IMR-90 (cell line): ENCODE results near the gene GBF1. TPM values are rescaled to one million over a fixed set of nuclear protein-coding genes. Genes with fewer than 3 reads are reported as not detected.

Experiments
- ATAC-seq: fragments of 200-7000 bp; cut with Tn5 transposase; 2 replicates; pipeline ENCODE4 v1.9.1; 2020; ENCODE audit warnings: low read depth, mild to moderate bottlenecking, moderate library complexity
- BruUV-seq: library from RNA; stranded (reverse); fragments of 400-500 nt; replicated peaks from 2 replicates; lab custom pipeline; 2021; lab: Mats Ljungman, UMichigan
- CTCF ChIA-PET: fragments of 300-600 bp; formaldehyde crosslinking; extraction: SDS; loops from one replicate; lab custom pipeline; 2021; ENCODE audit warnings: antibody characterized with exemption; lab: Yijun Ruan, JAX
- POLR2A ChIA-PET: fragments of 300-600 bp; sonication (Branson Sonifier 250); formaldehyde crosslinking; loops from one replicate; lab custom pipeline; 2022; ENCODE audit warnings: antibody characterized with exemption; ENCODE audit not compliant: unreplicated experiment; lab: Charles Lee
- DNase-seq: peaks from one replicate; pipeline ENCODE4 v3.0.0; 2013
- H2AFZ ChIP-seq: replicated peaks from 2 replicates; pipeline ENCODE3; 2013; ENCODE audit warnings: low read length, mild to moderate bottlenecking; ENCODE audit not compliant: poor library complexity
- H2AK5ac ChIP-seq: 2 replicates; pipeline ENCODE4 v1.6.1; 2013; ENCODE audit warnings: low read depth, low read length, inconsistent platforms
- H2AK9ac ChIP-seq: replicated peaks from 2 replicates; pipeline ENCODE3; 2013; ENCODE audit warnings: mild to moderate bottlenecking, low read depth, low read length, moderate library complexity; ENCODE audit not compliant: poor library complexity
- H2BK120ac ChIP-seq: 2 replicates; pipeline ENCODE4 v1.6.1; 2013; ENCODE audit warnings: low read depth, low read length, inconsistent platforms
- H2BK15ac ChIP-seq: 3 replicates; pipeline ENCODE4 v1.6.1; 2013; ENCODE audit warnings: low read depth, low read length, inconsistent platforms
- H2BK20ac ChIP-seq: 2 replicates; pipeline ENCODE4 v1.6.1; 2013; ENCODE audit warnings: low read depth, mild to moderate bottlenecking, inconsistent platforms, low read length, moderate library complexity
- H2BK5ac ChIP-seq: 2 replicates; pipeline ENCODE4 v1.6.1; 2013; ENCODE audit warnings: mild to moderate bottlenecking, low read depth, low read length, inconsistent platforms; ENCODE audit not compliant: poor library complexity, severe bottlenecking
- H3K14ac ChIP-seq: replicated peaks from 2 replicates; pipeline ENCODE4 v1.6.1; 2013; ENCODE audit warnings: low read depth, low read length, inconsistent platforms
- H3K18ac ChIP-seq: 2 replicates; pipeline ENCODE4 v1.6.1; 2013; ENCODE audit warnings: low read depth, low read length, control low read depth
- H3K23ac ChIP-seq: 2 replicates; pipeline ENCODE4 v1.6.1; 2013; ENCODE audit warnings: low read depth, low read length, inconsistent platforms
- H3K27ac ChIP-seq: 2 replicates; pipeline ENCODE4 v1.5.1; 2013; ENCODE audit warnings: mild to moderate bottlenecking, control low read depth, low read length; ENCODE audit not compliant: insufficient read depth
- H3K27me3 ChIP-seq: 2 replicates; pipeline ENCODE4 v1.6.1; 2013; ENCODE audit warnings: low read length; ENCODE audit not compliant: control insufficient read depth, insufficient read depth
- H3K36me3 ChIP-seq: 2 replicates; pipeline ENCODE4 v1.6.1; 2013; ENCODE audit warnings: low read length, mixed read lengths; ENCODE audit not compliant: control insufficient read depth, insufficient read depth
- H3K4ac ChIP-seq: 2 replicates; pipeline ENCODE4 v1.6.1; 2013; ENCODE audit warnings: low read depth, low read length, inconsistent platforms
- H3K4me1 ChIP-seq: 2 replicates; pipeline ENCODE4 v1.6.1; 2013; ENCODE audit warnings: low read length, mixed read lengths; ENCODE audit not compliant: control insufficient read depth, insufficient read depth
- H3K4me2 ChIP-seq: 2 replicates; pipeline ENCODE4 v1.6.1; 2013; ENCODE audit warnings: low read depth, mild to moderate bottlenecking, control low read depth, low read length, moderate library complexity
- H3K4me3 ChIP-seq: 2 replicates; pipeline ENCODE4 v1.5.1; 2013; ENCODE audit warnings: low read depth, mild to moderate bottlenecking, control low read depth, low read length, moderate library complexity; ENCODE audit not compliant: insufficient read depth
- H3K56ac ChIP-seq: 2 replicates; pipeline ENCODE4 v1.6.1; 2013; ENCODE audit warnings: low read length, inconsistent platforms; ENCODE audit not compliant: insufficient read depth; ENCODE audit errors: extremely low read depth
- H3K79me1 ChIP-seq, 2 experiments: 2 replicates each; pipeline ENCODE4 v1.6.1; 2013; ENCODE audit warnings: low read length in 2 of 2, inconsistent platforms in 1 of 2, low read depth in 1 of 2
- H3K9ac ChIP-seq: 2 replicates; pipeline ENCODE4 v1.6.1; 2013; ENCODE audit warnings: low read depth, low read length, control low read depth
- H3K9me1 ChIP-seq: 2 replicates; pipeline ENCODE4 v1.6.1; 2013; ENCODE audit warnings: low read length, inconsistent platforms; ENCODE audit not compliant: insufficient read depth
- H3K9me3 ChIP-seq: 2 replicates; pipeline ENCODE4 v1.6.1; 2013; ENCODE audit warnings: low read length; ENCODE audit not compliant: control insufficient read depth, insufficient read depth
- H4K20me1 ChIP-seq: 2 replicates; pipeline ENCODE4 v1.6.1; 2013; ENCODE audit warnings: low read length, inconsistent platforms; ENCODE audit not compliant: insufficient read depth
- H4K5ac ChIP-seq: 2 replicates; pipeline ENCODE4 v1.6.1; 2013; ENCODE audit warnings: mild to moderate bottlenecking, low read depth, low read length, control low read depth
- H4K8ac ChIP-seq, 2 experiments: 2 replicates each; pipeline ENCODE4 v1.6.1; 2013; ENCODE audit warnings: low read depth in 2 of 2, low read length in 2 of 2, control low read depth in 1 of 2, inconsistent platforms in 1 of 2
- H4K91ac ChIP-seq: 2 replicates; pipeline ENCODE4 v1.6.1; 2013; ENCODE audit warnings: low read depth, low read length, inconsistent platforms; ENCODE audit not compliant: insufficient read depth
- BHLHE40 ChIP-seq: fragments of 150-350 bp; IDR thresholded peaks from 2 replicates; pipeline ENCODE4 v1.6.1; 2016; ENCODE audit warnings: mild to moderate bottlenecking, low read depth, low read length
- RAD21 ChIP-seq: IDR thresholded peaks from 2 replicates; pipeline ENCODE4 v1.6.1; 2012; ENCODE audit warnings: low read length, improper control_type of control experiment
- WGBS, 2 experiments: methylation state at CpG; one replicate each; pipeline versions ENCODE4 v1.1.5 to v1.1.7; 2013; ENCODE audit warnings: missing lambda C conversion rate in 2 of 2; ENCODE audit not compliant: insufficient read length in 1 of 2; ENCODE audit errors: extremely low coverage in 2 of 2; 5-methylcytosine and 5-hydroxymethylcytosine counted together
- dilution Hi-C: fragments of 300-500 bp; cut with HindIII; formaldehyde crosslinking; loops from one replicate; pipeline ENCODE4 v1.14.3; 2018; ENCODE audit warnings: low sequenced_read_pairs; ENCODE audit not compliant: unreplicated experiment
- in situ Hi-C: fragments of 300-500 bp; cut with MboI; formaldehyde crosslinking; loops from 3 replicates; pipeline ENCODE4 v1.14.3; 2019; ENCODE audit warnings: low sequenced_read_pairs, inconsistent platforms, mixed read lengths
- intact Hi-C: fragments of 100-400 bp; cut with micrococcal nuclease; formaldehyde crosslinking; loops from 2 replicates; pipeline ENCODE4 v1.10.0; 2022
- polyA plus RNA-seq, 3 experiments: library from polyadenylated mRNA; depleted of rRNA; stranded (reverse); fragments of >200 nt; gene quantifications; 2 replicates each; pipeline ENCODE4 v1.2.3, GENCODE V29; 2012; ENCODE audit warnings: low replicate concordance in 1 of 3
- total RNA-seq: library from RNA; depleted of rRNA; stranded (reverse); fragments of >200 nt; gene quantifications from 2 replicates; pipeline ENCODE4 v1.2.3, GENCODE V29; 2012

The GBF1 gene
- total and polyA plus RNA-seq, 2 of the 4 experiments (the other 2 are of a cell fraction), result 38.7 to 40.1 TPM

- Histone ChIP-seq H2BK20ac (no peak overlapping the region), H4K8ac (no peak overlapping the region), H3K27ac (no peak overlapping the region), H3K4me2 (peak overlapping the region; percentile 84), H3K9me3 (no peaks in the 10 kb centered on the region), H2BK5ac (no peak overlapping the region), H3K9ac (no peak overlapping the region), H4K91ac (no peak overlapping the region), H3K14ac (no peak overlapping the region), H4K5ac (no peak overlapping the region), H2AK5ac (no peak overlapping the region), H2AFZ (peak overlapping the region; percentile 88), H2BK120ac (no peak overlapping the region), H3K4ac (no peak overlapping the region), H3K56ac (no peak overlapping the region), H2BK15ac (no peak overlapping the region), H3K27me3 (peaks cover 35% of the 10 kb centered on the region; the same call in 1 of the 2 replicates), H3K79me1 (no peaks in the 10 kb centered on the region), H3K4me3 (peak overlapping the region; percentile 41), H2AK9ac (no peak overlapping the region), H3K18ac (no peak overlapping the region), H4K20me1 (peaks cover 10% of the 10 kb centered on the region), H3K4me1 (peaks cover 11% of the 10 kb centered on the region), H3K36me3 (no peaks in the 10 kb centered on the region), H3K9me1 (0 out of 2 replicates have a peak, but pooled peaks cover 6% of the 10 kb centered on the region), H3K23ac (no peak overlapping the region)
- intact Hi-C loops, result loop anchor here (1.0 to 2.0 kb wide), 2 partner anchors 62 to 169 kb away; no protein-coding TSS in a partner anchor
- peak; percentile 32 for ATAC-seq
- dilution Hi-C loops, result no loop called here
- peak; percentile 42 for DNase-seq
- WGBS, 2 experiments, result 2% methylated on average over 21 of the region's 50 CpGs; no CpG with 5 or more reads in 1 of the 2 experiments
- in situ Hi-C loops, result no loop called here
- POLR2A ChIA-PET, result no interaction called here
- peak; percentile 62; the same call in 1 of the 2 replicates for TF ChIP-seq BHLHE40
- no peak for TF ChIP-seq RAD21
- CTCF ChIA-PET, result interaction anchor here (0.7 to 4.5 kb wide), 18 partner anchors 11 to 1066 kb away, joined by 3 to 59 read pairs (median 4); partner anchors contain the start of genes GBF1, NFKB2 and PITX3
- no TSS peak for BruUV-seq
Observed at GRCh38 chr10:102230264-102230860, 15.0 kb upstream of the GBF1 start.
